GM18499 (cell line): ENCODE measurements around the gene EBF4.
"Not testable (repeated sequence)": the region's sequence is repeated elsewhere in the genome, so short reads cannot be mapped to it uniquely, and the experiment has no call there.

Source experiments
- ATAC-seq: cut with Tn5 transposase; IDR thresholded peaks from one replicate; pipeline ENCODE4 v1.9.1; 2021; ENCODE audit warnings: moderate number of reproducible peaks; ENCODE audit not compliant: insufficient read depth, unreplicated experiment

The EBF4 gene

GRCh38 chr20:2804852-2805688, 112.5 kb downstream of the EBF4 start:
- no peak for ATAC-seq

GRCh38 chr20:2805689-2806350, 113.2 kb downstream of the EBF4 start:
- no peak for ATAC-seq

GRCh38 chr20:2806351-2806701, 113.7 kb downstream of the EBF4 start:
- ATAC-seq, result no peak

GRCh38 chr20:2807019-2807418, 114.4 kb downstream of the EBF4 start:
- ATAC-seq, result no peak

- ATAC-seq, result not testable (repeated sequence)
These were observed 115.3 kb downstream of the EBF4 start for GRCh38 chr20:2807929-2808328.

GRCh38 chr20:2809690-2810089, 117.1 kb downstream of the EBF4 start:
- ATAC-seq, result no peak
